GM23338 (cell line): ENCODE measurements around the gene UBR2. TPM values are rescaled to one million over a fixed set of nuclear protein-coding genes. Genes with fewer than 3 reads are reported as not detected.

Source experiments
- ATAC-seq: fragments of 200-7000 bp; cut with Tn5 transposase; 3 replicates; pipeline ENCODE4 v1.9.1; 2020
- DNase-seq: peaks from one replicate; pipeline ENCODE4 v3.0.0-alpha.2; 2015; ENCODE audit warnings: low spot score
- H2AFZ ChIP-seq: fragments of 200-600 bp; sonication (generic); 2 replicates; pipeline ENCODE4 v1.8.0; 2016; ENCODE audit warnings: antibody characterized with exemption, mild to moderate bottlenecking, moderate library complexity
- H3F3A ChIP-seq: fragments of 200-600 bp; sonication (generic); replicated peaks from 2 replicates; pipeline ENCODE4 v1.8.0; 2017; ENCODE audit warnings: antibody characterized with exemption, mixed run types, low read depth
- H3K27ac ChIP-seq: fragments of 200-600 bp; sonication (generic); 2 replicates; pipeline ENCODE4 v1.6.1; 2016; ENCODE audit warnings: low read depth
- H3K27me3 ChIP-seq: fragments of 200-600 bp; sonication (generic); 2 replicates; pipeline ENCODE4 v1.8.0; 2016; ENCODE audit warnings: mild to moderate bottlenecking, mixed run types, moderate library complexity; ENCODE audit not compliant: insufficient read depth
- H3K36me3 ChIP-seq: fragments of 200-600 bp; sonication (generic); 2 replicates; pipeline ENCODE4 v1.8.0; 2016; ENCODE audit warnings: mild to moderate bottlenecking; ENCODE audit not compliant: insufficient read depth
- H3K4me1 ChIP-seq: fragments of 200-600 bp; sonication (generic); 2 replicates; pipeline ENCODE4 v1.8.0; 2016; ENCODE audit warnings: mild to moderate bottlenecking, moderate library complexity; ENCODE audit not compliant: insufficient read depth
- H3K4me2 ChIP-seq: fragments of 200-600 bp; sonication (generic); 2 replicates; pipeline ENCODE4 v1.7.1; 2017; ENCODE audit warnings: mixed run types
- H3K4me3 ChIP-seq: fragments of 200-600 bp; sonication (generic); 2 replicates; pipeline ENCODE4 v1.6.1; 2016; ENCODE audit warnings: mixed run types
- H3K79me2 ChIP-seq: fragments of 200-600 bp; sonication (generic); replicated peaks from 2 replicates; pipeline ENCODE4 v1.8.0; 2017; ENCODE audit warnings: mild to moderate bottlenecking; ENCODE audit not compliant: insufficient read depth
- H3K9me2 ChIP-seq: fragments of 200-600 bp; sonication (generic); 2 replicates; pipeline ENCODE4 v1.8.0; 2017; ENCODE audit not compliant: insufficient read depth
- H4K20me1 ChIP-seq: fragments of 200-600 bp; sonication (generic); replicated peaks from 2 replicates; pipeline ENCODE4 v1.8.0; 2017; ENCODE audit warnings: mild to moderate bottlenecking; ENCODE audit not compliant: insufficient read depth
- H3K27ac Mint-ChIP-seq: 2 replicates; pipeline ENCODE4 v1.8.0; 2020; ENCODE audit warnings: inconsistent platforms, mild to moderate bottlenecking, moderate library complexity, mixed read lengths
- H3K27me3 Mint-ChIP-seq: 3 replicates; pipeline ENCODE4 v1.8.0; 2022; ENCODE audit warnings: low read depth, mild to moderate bottlenecking, moderate library complexity, mixed read lengths, inconsistent platforms; ENCODE audit not compliant: insufficient read depth, poor library complexity
- H3K36me3 Mint-ChIP-seq: 3 replicates; pipeline ENCODE4 v1.8.0; 2021; ENCODE audit warnings: low read depth, mild to moderate bottlenecking, inconsistent platforms, moderate library complexity, mixed read lengths
- H3K4me1 Mint-ChIP-seq: 3 replicates; pipeline ENCODE4 v1.8.0; 2020; ENCODE audit warnings: mild to moderate bottlenecking, inconsistent platforms, mixed read lengths
- H3K4me3 Mint-ChIP-seq: 3 replicates; pipeline ENCODE4 v1.8.0; 2021; ENCODE audit warnings: moderate library complexity, mild to moderate bottlenecking, inconsistent platforms, mixed read lengths
- H3K9me3 Mint-ChIP-seq: 3 replicates; pipeline ENCODE4 v1.8.0; 2020; ENCODE audit warnings: moderate library complexity, mild to moderate bottlenecking, inconsistent platforms, mixed read lengths
- CREB1 ChIP-seq: fragments of 250-450 bp; sonication (Bioruptor Pico); IDR thresholded peaks from 2 replicates; pipeline ENCODE4 v1.5.0; 2020; ENCODE audit warnings: low read depth, mild to moderate bottlenecking, moderate library complexity
- ETS1 ChIP-seq: IDR thresholded peaks from 2 replicates; pipeline ENCODE4 v1.6.1; 2016; ENCODE audit warnings: antibody characterized with exemption
- JUNB ChIP-seq: IDR thresholded peaks from one replicate; pipeline ENCODE4 v1.6.1; 2016; ENCODE audit warnings: antibody characterized with exemption; ENCODE audit not compliant: unreplicated experiment
- NANOG ChIP-seq: IDR thresholded peaks from 2 replicates; pipeline ENCODE4 v1.6.1; 2016; ENCODE audit warnings: antibody characterized with exemption, borderline replicate concordance
- POLR2AphosphoS5 ChIP-seq: IDR thresholded peaks from 2 replicates; pipeline ENCODE4 v1.6.1; 2016; ENCODE audit warnings: antibody characterized with exemption, low read depth
- STAT1 ChIP-seq: IDR thresholded peaks from one replicate; pipeline ENCODE4 v1.6.1; 2016; ENCODE audit warnings: antibody characterized with exemption; ENCODE audit not compliant: unreplicated experiment
- polyA plus RNA-seq: library from polyadenylated mRNA; unstranded; fragments of >200 nt; fragmentation: Nextera tagmentation; extraction: Ambion mirVana; gene quantifications from 2 replicates; pipeline ENCODE4 v1.2.1, GENCODE V29; 2016
- total RNA-seq: library from RNA; depleted of rRNA; stranded (reverse); fragments of >200 nt; shearing (Covaris generic); gene quantifications from 2 replicates; pipeline ENCODE4 v1.2.3, GENCODE V29; 2014
- TF ChIP-seq, protein P1 (sequence below), 2 experiments: fragments of 200-600 bp in 1 of 2; sonication (generic) in 1 of 2; conservative IDR thresholded peaks; 2 replicates each; pipeline versions ENCODE4 v1.5.1 to v1.6.1; 2016 to 2017; ENCODE audit warnings: antibody characterized with exemption in 2 of 2, low read depth in 2 of 2, mild to moderate bottlenecking in 2 of 2, moderate library complexity in 1 of 2
- TF ChIP-seq, protein P2 (sequence below): fragments of 250-450 bp; sonication (Bioruptor Pico); IDR thresholded peaks from 2 replicates; pipeline ENCODE4 v1.5.0; 2020; ENCODE audit warnings: mild to moderate bottlenecking, moderate library complexity

Gene UBR2
- total and polyA plus RNA-seq, 2 experiments from 2014 or later: 6.7 to 21.2 TPM

GRCh38 chr6:42564506-42564825, 637 bp downstream of the UBR2 start (continued):
- no peak for TF ChIP-seq POLR2AphosphoS5
- TF ChIP-seq, protein P1, sequence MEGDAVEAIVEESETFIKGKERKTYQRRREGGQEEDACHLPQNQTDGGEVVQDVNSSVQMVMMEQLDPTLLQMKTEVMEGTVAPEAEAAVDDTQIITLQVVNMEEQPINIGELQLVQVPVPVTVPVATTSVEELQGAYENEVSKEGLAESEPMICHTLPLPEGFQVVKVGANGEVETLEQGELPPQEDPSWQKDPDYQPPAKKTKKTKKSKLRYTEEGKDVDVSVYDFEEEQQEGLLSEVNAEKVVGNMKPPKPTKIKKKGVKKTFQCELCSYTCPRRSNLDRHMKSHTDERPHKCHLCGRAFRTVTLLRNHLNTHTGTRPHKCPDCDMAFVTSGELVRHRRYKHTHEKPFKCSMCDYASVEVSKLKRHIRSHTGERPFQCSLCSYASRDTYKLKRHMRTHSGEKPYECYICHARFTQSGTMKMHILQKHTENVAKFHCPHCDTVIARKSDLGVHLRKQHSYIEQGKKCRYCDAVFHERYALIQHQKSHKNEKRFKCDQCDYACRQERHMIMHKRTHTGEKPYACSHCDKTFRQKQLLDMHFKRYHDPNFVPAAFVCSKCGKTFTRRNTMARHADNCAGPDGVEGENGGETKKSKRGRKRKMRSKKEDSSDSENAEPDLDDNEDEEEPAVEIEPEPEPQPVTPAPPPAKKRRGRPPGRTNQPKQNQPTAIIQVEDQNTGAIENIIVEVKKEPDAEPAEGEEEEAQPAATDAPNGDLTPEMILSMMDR (conservative IDR thresholded peaks at IDR 0.05; ENCODE audit: low read depth in 2 of 2): no peak
- TF ChIP-seq STAT1: no peak
- TF ChIP-seq NANOG: no peak

- no peaks in the 10 kb centered on the region for H3K36me3 ChIP-seq
- Mint-ChIP-seq H3K27me3 (no peaks in the 10 kb centered on the region), H3K4me3 (peak overlapping the region; percentile 99), H3K27ac (no peak overlapping the region), H3K4me1 (peaks cover 7% of the 10 kb centered on the region), H3K36me3 (peaks cover 6% of the 10 kb centered on the region), H3K9me3 (no peaks in the 10 kb centered on the region)
- H3F3A ChIP-seq: no peaks in the 10 kb centered on the region
- H3K27me3 ChIP-seq: no peaks in the 10 kb centered on the region
- no peak for ATAC-seq
- TF ChIP-seq POLR2AphosphoS5 (no peak), CREB1 (no peak), NANOG (no peak), STAT1 (no peak), JUNB (no peak), ETS1 (no peak)
- TF ChIP-seq, protein P1 (conservative IDR thresholded peaks at IDR 0.05; ENCODE audit: low read depth in 2 of 2): no peak
- TF ChIP-seq, protein P2, sequence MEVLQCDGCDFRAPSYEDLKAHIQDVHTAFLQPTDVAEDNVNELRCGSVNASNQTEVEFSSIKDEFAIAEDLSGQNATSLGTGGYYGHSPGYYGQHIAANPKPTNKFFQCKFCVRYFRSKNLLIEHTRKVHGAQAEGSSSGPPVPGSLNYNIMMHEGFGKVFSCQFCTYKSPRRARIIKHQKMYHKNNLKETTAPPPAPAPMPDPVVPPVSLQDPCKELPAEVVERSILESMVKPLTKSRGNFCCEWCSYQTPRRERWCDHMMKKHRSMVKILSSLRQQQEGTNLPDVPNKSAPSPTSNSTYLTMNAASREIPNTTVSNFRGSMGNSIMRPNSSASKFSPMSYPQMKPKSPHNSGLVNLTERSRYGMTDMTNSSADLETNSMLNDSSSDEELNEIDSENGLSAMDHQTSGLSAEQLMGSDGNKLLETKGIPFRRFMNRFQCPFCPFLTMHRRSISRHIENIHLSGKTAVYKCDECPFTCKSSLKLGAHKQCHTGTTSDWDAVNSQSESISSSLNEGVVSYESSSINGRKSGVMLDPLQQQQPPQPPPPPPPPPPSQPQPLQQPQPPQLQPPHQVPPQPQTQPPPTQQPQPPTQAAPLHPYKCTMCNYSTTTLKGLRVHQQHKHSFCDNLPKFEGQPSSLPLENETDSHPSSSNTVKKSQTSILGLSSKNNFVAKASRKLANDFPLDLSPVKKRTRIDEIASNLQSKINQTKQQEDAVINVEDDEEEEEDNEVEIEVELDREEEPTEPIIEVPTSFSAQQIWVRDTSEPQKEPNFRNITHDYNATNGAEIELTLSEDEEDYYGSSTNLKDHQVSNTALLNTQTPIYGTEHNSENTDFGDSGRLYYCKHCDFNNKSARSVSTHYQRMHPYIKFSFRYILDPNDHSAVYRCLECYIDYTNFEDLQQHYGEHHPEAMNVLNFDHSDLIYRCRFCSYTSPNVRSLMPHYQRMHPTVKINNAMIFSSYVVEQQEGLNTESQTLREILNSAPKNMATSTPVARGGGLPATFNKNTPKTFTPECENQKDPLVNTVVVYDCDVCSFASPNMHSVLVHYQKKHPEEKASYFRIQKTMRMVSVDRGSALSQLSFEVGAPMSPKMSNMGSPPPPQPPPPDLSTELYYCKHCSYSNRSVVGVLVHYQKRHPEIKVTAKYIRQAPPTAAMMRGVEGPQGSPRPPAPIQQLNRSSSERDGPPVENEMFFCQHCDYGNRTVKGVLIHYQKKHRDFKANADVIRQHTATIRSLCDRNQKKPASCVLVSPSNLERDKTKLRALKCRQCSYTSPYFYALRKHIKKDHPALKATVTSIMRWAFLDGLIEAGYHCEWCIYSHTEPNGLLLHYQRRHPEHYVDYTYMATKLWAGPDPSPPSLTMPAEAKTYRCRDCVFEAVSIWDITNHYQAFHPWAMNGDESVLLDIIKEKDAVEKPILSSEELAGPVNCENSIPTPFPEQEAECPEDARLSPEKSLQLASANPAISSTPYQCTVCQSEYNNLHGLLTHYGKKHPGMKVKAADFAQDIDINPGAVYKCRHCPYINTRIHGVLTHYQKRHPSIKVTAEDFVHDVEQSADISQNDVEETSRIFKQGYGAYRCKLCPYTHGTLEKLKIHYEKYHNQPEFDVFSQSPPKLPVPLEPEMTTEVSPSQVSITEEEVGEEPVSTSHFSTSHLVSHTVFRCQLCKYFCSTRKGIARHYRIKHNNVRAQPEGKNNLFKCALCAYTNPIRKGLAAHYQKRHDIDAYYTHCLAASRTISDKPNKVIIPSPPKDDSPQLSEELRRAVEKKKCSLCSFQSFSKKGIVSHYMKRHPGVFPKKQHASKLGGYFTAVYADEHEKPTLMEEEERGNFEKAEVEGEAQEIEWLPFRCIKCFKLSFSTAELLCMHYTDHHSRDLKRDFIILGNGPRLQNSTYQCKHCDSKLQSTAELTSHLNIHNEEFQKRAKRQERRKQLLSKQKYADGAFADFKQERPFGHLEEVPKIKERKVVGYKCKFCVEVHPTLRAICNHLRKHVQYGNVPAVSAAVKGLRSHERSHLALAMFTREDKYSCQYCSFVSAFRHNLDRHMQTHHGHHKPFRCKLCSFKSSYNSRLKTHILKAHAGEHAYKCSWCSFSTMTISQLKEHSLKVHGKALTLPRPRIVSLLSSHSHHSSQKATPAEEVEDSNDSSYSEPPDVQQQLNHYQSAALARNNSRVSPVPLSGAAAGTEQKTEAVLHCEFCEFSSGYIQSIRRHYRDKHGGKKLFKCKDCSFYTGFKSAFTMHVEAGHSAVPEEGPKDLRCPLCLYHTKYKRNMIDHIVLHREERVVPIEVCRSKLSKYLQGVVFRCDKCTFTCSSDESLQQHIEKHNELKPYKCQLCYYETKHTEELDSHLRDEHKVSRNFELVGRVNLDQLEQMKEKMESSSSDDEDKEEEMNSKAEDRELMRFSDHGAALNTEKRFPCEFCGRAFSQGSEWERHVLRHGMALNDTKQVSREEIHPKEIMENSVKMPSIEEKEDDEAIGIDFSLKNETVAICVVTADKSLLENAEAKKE (CRISPR knock-in tag): no peak
- H4K20me1 ChIP-seq: peaks cover 2% of the 10 kb centered on the region; the same call in 1 of the 2 replicates
- H3K9me2 ChIP-seq: no peaks in the 10 kb centered on the region
- H3K27ac ChIP-seq: no peak overlapping the region
- H3K4me3 ChIP-seq: peak overlapping the region; percentile 99
- H3K79me2 ChIP-seq: peaks cover 66% of the 10 kb centered on the region
- no peak overlapping the region for H2AFZ ChIP-seq
- no peak for DNase-seq
- peak overlapping the region; percentile 99 for H3K4me2 ChIP-seq
- no peaks in the 10 kb centered on the region for H3K4me1 ChIP-seq
Measured at GRCh38 chr6:42565823-42566613, 2.2 kb downstream of the UBR2 start.
